Measurements from ENCODE around the gene KANK4.

DNA sequence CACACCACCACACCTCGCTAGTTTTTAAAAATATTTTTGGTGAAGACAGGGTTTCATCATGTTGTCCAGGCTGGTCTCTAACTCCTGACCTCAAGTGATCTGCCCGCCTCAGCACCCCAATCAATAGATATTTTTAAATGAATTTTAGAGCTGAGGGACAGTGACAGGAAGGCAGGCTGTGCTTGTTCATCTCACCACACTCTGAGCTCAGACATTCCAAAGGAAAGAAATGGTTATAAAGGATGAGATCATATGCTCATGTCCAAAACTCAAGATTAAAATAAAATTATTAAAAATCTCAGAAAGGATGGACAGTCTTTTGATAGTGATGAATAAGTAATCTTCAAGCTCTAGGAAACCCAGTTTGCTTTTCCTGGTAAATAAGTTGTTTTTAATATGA lies 83.7 kb downstream of the KANK4 start:
- TF ChIP-seq POLR2A (IDR thresholded peaks at IDR 0.05): no peak
- no peak for TF ChIP-seq CTCF (IDR thresholded peaks at IDR 0.05)
